Ovary (tissue), 9 donors: ENCODE results near the gene ACO1. TPM values are rescaled to one million over a fixed set of nuclear protein-coding genes. Genes with fewer than 3 reads are reported as not detected.

Source experiments
- DNase-seq, 5 donors: peaks; one replicate each; pipeline ENCODE4 v3.0.0-alpha.2; 2019 to 2020
- H3K27ac ChIP-seq, 2 donors: fragments of 200-600 bp; one replicate each; pipeline versions ENCODE4 v1.5.1 to v1.8.0; 2019 to 2022
- H3K27me3 ChIP-seq: fragments of 200-600 bp; one replicate; pipeline ENCODE4 v1.8.0; 2022
- H3K36me3 ChIP-seq: fragments of 200-600 bp; sonication (generic); one replicate; pipeline ENCODE4 v1.5.1; 2019
- H3K4me1 ChIP-seq: one replicate; pipeline ENCODE4 v1.8.1; 2013; ENCODE audit warnings: mild to moderate bottlenecking, moderate library complexity; ENCODE audit not compliant: insufficient read depth
- H3K4me3 ChIP-seq: fragments of 200-600 bp; sonication (generic); one replicate; pipeline ENCODE4 v1.5.1; 2017
- H3K9me3 ChIP-seq, 2 donors: fragments of 200-600 bp in 1 of 2; sonication (generic) in 1 of 2; one replicate each; pipeline versions ENCODE4 v1.5.1 to v1.8.1; 2013 to 2019; ENCODE audit warnings: mild to moderate bottlenecking in 1 of 2, moderate library complexity in 1 of 2
- EP300 ChIP-seq: sonication (generic); formaldehyde crosslinking; IDR thresholded peaks from one replicate; pipeline ENCODE4 v1.6.1; 2017; ENCODE audit warnings: antibody characterized with exemption
- POLR2A ChIP-seq: fragments of 450-650 bp; IDR thresholded peaks from one replicate; pipeline ENCODE4 v1.6.1; 2017; ENCODE audit warnings: antibody characterized with exemption, mild to moderate bottlenecking, moderate library complexity
- WGBS, 3 donors: extraction: QIAGEN DNeasy Blood & Tissue Kit in 1 of 3; methylation state at CpG; one replicate each; pipeline versions ENCODE4 v1.1.5 to v1.1.7; 2013 to 2017; 5-methylcytosine and 5-hydroxymethylcytosine counted together
- intact Hi-C, 4 donors: fragments of 100-400 bp; cut with DNase I; formaldehyde crosslinking; loops; one replicate each; pipeline versions ENCODE4 v1.11.0 to v1.15.1; 2022 to 2023
- polyA plus RNA-seq, 2 donors: library from polyadenylated mRNA; stranded (reverse); fragments of 200-250 nt in 1 of 2; fragments of 350-450 nt in 1 of 2; fragmentation: Illumina TruSeq in 1 of 2; extraction: RNeasy Lipid Tissue Mini Kit (QIAGEN cat#74804) in 1 of 2; gene quantifications; one replicate each; pipeline ENCODE4 v1.2.3, GENCODE V29; 2013 to 2014
- total RNA-seq, 7 donors: library from RNA; depleted of rRNA in 2 of 7; stranded (reverse); fragments of >200 nt in 2 of 7; fragmentation: NEBNext Ultra II Directional in 3 of 7; extraction: Animal tissue kit (Norgen Biotek cat#: 25700) in 3 of 7; gene quantifications; one replicate each; pipeline versions ENCODE4 v1.1.0 to v1.2.4, GENCODE V29; 2016 to 2023
- TF ChIP-seq, protein P1 (sequence below), 3 donors: fragments of 450-650 bp in 2 of 3; fragments of 200-600 bp in 1 of 3; IDR thresholded peaks; one replicate each; pipeline versions ENCODE4 v1.5.1 to v1.8.0; 2016 to 2022; ENCODE audit warnings: antibody characterized with exemption in 3 of 3, mild to moderate bottlenecking in 1 of 3
- donor health status: DM: no; HTN: no; CAD: no; lungs with moderate emphysema.
- donor health status: DM: no; HTN: no; CAD: no.
- donor health status: Bipolar disorder and iron deficiency.
- donor health status: DM: yes; HTN: yes; CAD: no.
- donor health status: DM: no; HTN: no; CAD: no.
- donor health status: DM: yes; HTN: yes; CAD: no.

The ACO1 gene
- total and polyA plus RNA-seq, 9 donors, result 15.6 to 111 (median 30.5) TPM

DNA sequence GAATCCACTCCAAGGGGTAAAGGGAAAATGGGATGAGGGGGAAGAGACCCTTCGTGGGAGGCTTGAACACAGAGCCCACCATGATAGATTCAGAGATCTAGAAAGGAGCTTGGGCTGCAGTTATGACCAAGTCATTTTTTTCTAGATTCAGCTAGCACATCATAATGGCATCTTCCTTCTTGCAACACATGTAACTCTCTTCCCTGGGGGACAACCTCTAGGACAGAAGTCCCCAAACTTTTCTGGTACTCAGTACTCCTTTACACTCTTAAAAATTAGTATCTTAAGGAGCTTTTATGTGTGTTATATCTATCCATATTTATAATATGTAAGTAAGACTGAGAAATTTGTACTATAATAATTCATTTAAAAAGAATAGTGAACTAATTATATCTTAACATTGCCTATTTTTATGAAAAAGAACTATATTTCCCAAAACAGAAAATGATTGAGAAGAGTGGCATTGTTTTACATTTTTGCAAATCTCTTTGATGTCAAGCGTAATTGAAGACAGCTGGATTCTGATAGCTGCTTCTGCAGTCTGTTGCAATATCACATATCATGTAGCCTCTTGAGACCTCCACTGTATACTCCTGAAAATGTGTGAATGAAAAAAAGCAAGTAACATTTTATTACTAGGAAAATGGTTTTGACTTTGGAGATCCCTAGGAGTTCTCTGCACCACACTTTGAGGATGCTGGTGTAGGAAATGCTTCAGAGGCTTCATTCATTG, 875 bp downstream of the ACO1 start:
- Histone ChIP-seq H3K27ac (peak overlapping the region; percentile 47 to 71), H3K36me3 (no peaks in the 10 kb centered on the region), H3K4me1 (peaks cover 8% of the 10 kb centered on the region), H3K4me3 (peak overlapping the region; percentile 90), H3K9me3 (no peaks in the 10 kb centered on the region), H3K27me3 (no peaks in the 10 kb centered on the region)
- WGBS, 3 donors, result 39 to 46% (median 46%) methylated on average over 2 of the region's 2 CpGs
- no peak for DNase-seq
- intact Hi-C loops, result loop anchor here in 1 of 4 donors (10.0 kb wide), 1 partner anchor 49 kb away; no protein-coding TSS in a partner anchor
- TF ChIP-seq, protein P1, sequence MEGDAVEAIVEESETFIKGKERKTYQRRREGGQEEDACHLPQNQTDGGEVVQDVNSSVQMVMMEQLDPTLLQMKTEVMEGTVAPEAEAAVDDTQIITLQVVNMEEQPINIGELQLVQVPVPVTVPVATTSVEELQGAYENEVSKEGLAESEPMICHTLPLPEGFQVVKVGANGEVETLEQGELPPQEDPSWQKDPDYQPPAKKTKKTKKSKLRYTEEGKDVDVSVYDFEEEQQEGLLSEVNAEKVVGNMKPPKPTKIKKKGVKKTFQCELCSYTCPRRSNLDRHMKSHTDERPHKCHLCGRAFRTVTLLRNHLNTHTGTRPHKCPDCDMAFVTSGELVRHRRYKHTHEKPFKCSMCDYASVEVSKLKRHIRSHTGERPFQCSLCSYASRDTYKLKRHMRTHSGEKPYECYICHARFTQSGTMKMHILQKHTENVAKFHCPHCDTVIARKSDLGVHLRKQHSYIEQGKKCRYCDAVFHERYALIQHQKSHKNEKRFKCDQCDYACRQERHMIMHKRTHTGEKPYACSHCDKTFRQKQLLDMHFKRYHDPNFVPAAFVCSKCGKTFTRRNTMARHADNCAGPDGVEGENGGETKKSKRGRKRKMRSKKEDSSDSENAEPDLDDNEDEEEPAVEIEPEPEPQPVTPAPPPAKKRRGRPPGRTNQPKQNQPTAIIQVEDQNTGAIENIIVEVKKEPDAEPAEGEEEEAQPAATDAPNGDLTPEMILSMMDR (IDR thresholded peaks at IDR 0.05), result no peak
- TF ChIP-seq EP300, result no peak
- TF ChIP-seq POLR2A, result no peak

DNA sequence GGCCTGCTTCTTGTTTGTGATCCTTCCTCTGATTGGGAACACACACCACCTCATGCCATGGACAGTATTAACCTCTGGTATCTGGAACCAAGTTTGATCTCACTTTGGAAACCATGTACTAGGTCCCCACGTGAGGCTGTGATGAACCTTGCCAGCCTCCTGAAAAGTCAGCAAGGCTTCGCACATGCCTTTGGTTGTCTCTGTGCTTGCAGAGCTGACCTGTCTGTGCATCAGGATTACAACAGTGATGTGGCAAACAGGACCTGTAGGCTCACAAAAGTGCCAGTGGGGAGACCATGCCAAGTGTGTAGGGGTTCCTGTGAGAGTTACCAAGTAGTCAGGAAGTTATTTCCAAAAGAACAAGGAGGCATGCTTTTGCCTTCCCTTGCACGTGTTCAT, 1.4 kb downstream of the ACO1 start:
- H3K36me3 ChIP-seq, result no peaks in the 10 kb centered on the region
- no peak overlapping the region for H3K27ac ChIP-seq
- intact Hi-C loops, result loop anchor here in 1 of 4 donors (10.0 kb wide), 1 partner anchor 49 kb away; no protein-coding TSS in a partner anchor
- no peak for TF ChIP-seq POLR2A
- H3K4me3 ChIP-seq, result no peak overlapping the region
- no peaks in the 10 kb centered on the region for H3K9me3 ChIP-seq
- peaks cover 8% of the 10 kb centered on the region for H3K4me1 ChIP-seq
- WGBS, 3 donors, result 76 to 77% (median 77%) methylated on average over 3 of the region's 3 CpGs
- H3K27me3 ChIP-seq, result no peaks in the 10 kb centered on the region
- no peak for DNase-seq

DNA sequence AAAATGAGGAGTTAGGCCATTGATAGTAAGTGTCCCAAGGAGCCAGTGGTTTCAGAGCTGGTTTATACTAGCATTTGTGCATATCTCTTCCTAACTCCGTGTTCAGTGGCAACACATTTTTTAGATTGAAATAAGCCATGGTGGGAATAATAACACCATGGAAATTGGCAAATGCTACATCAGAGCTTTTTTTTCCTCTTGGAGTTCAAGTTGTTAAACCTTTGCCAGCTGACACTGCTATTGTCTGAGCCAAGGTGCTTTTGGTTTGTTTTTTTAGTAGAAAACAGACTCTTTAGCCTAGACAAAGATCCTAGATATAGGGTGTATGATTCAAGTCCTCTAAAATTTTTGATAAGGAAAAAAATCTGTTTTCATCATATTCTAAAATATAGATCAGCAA, 2.8 kb downstream of the ACO1 start:
- WGBS, 3 donors, result 16 to 32% (median 20%) methylated on average over 1 of the region's 1 CpG
- no peak for DNase-seq
- H3K27me3 ChIP-seq, result no peaks in the 10 kb centered on the region
- peaks cover 8% of the 10 kb centered on the region for H3K4me1 ChIP-seq
- TF ChIP-seq, protein P1 (IDR thresholded peaks at IDR 0.05), result no peak
- TF ChIP-seq EP300, result no peak
- no peak for TF ChIP-seq POLR2A
- H3K9me3 ChIP-seq, result no peaks in the 10 kb centered on the region
- intact Hi-C loops, result loop anchor here in 1 of 4 donors (10.0 kb wide), 1 partner anchor 48 kb away; no protein-coding TSS in a partner anchor
- H3K27ac ChIP-seq, result no peak overlapping the region
- no peak overlapping the region for H3K4me3 ChIP-seq
- no peaks in the 10 kb centered on the region for H3K36me3 ChIP-seq

DNA sequence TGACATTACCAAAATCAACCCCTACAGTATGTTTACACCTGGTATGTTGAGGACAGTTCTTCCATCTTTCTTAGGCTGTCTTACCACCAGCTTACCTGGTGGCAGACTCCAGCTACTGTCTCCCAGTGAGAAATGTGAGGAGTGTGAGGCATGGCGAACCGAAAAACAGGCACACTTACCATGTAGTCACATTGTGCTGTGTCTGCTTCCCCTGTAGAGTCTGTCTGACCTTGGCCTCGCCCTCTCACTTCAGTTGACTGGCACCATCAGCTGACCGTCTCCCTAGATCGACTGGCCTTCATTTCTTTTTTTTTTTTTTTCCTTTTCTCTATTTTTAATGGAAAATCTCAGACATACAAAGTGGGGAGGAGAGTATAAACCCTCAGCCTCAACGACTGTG, 4.9 kb downstream of the ACO1 start:
- Histone ChIP-seq H3K9me3 (no peaks in the 10 kb centered on the region), H3K36me3 (no peaks in the 10 kb centered on the region), H3K4me3 (no peak overlapping the region), H3K27me3 (no peaks in the 10 kb centered on the region), H3K27ac (no peak overlapping the region), H3K4me1 (peaks cover 6% of the 10 kb centered on the region)
- TF ChIP-seq, protein P1 (IDR thresholded peaks at IDR 0.05), result no peak
- TF ChIP-seq EP300 (no peak), POLR2A (no peak)
- no peak for DNase-seq
- intact Hi-C loops, result loop anchor here in 1 of 4 donors (10.0 kb wide), 1 partner anchor 45 kb away; no protein-coding TSS in a partner anchor
- WGBS, 3 donors, result 90 to 95% (median 92%) methylated on average over 6 of the region's 6 CpGs

DNA sequence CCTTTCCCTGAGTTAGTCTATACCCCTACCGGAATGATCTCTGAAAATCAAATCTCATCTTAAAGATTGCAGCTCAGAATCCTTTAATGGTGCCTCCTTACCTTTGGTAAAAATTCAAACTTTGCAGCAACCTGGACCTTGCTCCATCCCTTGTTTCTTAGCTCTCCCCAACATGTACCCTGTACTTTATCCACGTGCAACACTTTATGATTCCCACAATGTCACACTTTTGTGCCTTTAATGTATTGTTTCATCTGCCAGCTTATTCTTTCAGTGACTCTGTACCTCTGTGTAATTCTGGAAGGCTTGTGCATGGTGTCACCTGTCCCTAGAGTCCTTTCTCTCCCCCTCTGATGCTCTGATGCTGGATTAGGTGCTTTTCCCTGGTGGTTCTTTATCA, 9.5 kb downstream of the ACO1 start:
- H3K4me3 ChIP-seq, result no peak overlapping the region
- no peaks in the 10 kb centered on the region for H3K36me3 ChIP-seq
- H3K4me1 ChIP-seq, result peaks cover 4% of the 10 kb centered on the region
- intact Hi-C loops, result no loop called here
- TF ChIP-seq, protein P1 (IDR thresholded peaks at IDR 0.05), result no peak
- TF ChIP-seq EP300 (no peak), POLR2A (no peak)
- H3K27me3 ChIP-seq, result no peaks in the 10 kb centered on the region
- WGBS, 3 donors, result 98 to 100% (median 99%) methylated on average over 2 of the region's 2 CpGs
- no peak for DNase-seq
- H3K27ac ChIP-seq, result no peak overlapping the region
- no peaks in the 10 kb centered on the region for H3K9me3 ChIP-seq
